Measurements from ENCODE around the gene SEPTIN11.
A peak's percentile ranks its signal among the peaks of the same experiment; 100 is the strongest.

SEPTIN11 gene

GRCh38 chr4:76948443-76949275 lies 893 bp upstream of the SEPTIN11 start:
- peak; percentile 51; the same call in 1 of the 2 replicates for TF ChIP-seq EGR1 (IDR thresholded peaks at IDR 0.05)
- TF ChIP-seq RAD21 (IDR thresholded peaks at IDR 0.05; ENCODE audit: low read depth): no peak

- TF ChIP-seq ZBTB7A (IDR thresholded peaks at IDR 0.05; ENCODE audit: low read depth): no peak
- no peak for TF ChIP-seq CREB1 (IDR thresholded peaks at IDR 0.05; ENCODE audit: low read depth)
- TF ChIP-seq TAF1 (IDR thresholded peaks at IDR 0.05; ENCODE audit: low read depth): no peak
- TF ChIP-seq MAX (IDR thresholded peaks at IDR 0.05): 0 out of 2 replicates have a peak, but pooled peaks have one; percentile 6
- peak; percentile 1; the same call in 1 of the 2 replicates for TF ChIP-seq USF1 (IDR thresholded peaks at IDR 0.05)
- no peak for TF ChIP-seq RAD21 (IDR thresholded peaks at IDR 0.05; ENCODE audit: low read depth)
- peak; percentile 10; the same call in 1 of the 2 replicates for TF ChIP-seq EP300 (IDR thresholded peaks at IDR 0.05; ENCODE audit: borderline replicate concordance)
These were observed 752 bp downstream of the SEPTIN11 start for GRCh38 chr4:76950052-76950955.

GRCh38 chr4:76950956-76951671 lies 1.6 kb downstream of the SEPTIN11 start:
- no peak for TF ChIP-seq EGR1 (IDR thresholded peaks at IDR 0.05)
- TF ChIP-seq MAX (IDR thresholded peaks at IDR 0.05): no peak
- TF ChIP-seq YY1 (IDR thresholded peaks at IDR 0.05; ENCODE audit: low read depth): no peak
- no peak for TF ChIP-seq CEBPB (IDR thresholded peaks at IDR 0.05)
- no peak for TF ChIP-seq TEAD4 (IDR thresholded peaks at IDR 0.05)
- no peak for TF ChIP-seq TCF12 (IDR thresholded peaks at IDR 0.05; ENCODE audit: low read depth)
- no peak for TF ChIP-seq FOXM1 (IDR thresholded peaks at IDR 0.05; ENCODE audit: borderline replicate concordance, low read depth)
- TF ChIP-seq CREB1 (IDR thresholded peaks at IDR 0.05; ENCODE audit: low read depth): no peak
- TF ChIP-seq USF1 (IDR thresholded peaks at IDR 0.05): no peak
- no peak for TF ChIP-seq TAF1 (IDR thresholded peaks at IDR 0.05; ENCODE audit: low read depth)
- no peak for TF ChIP-seq ZBTB7A (IDR thresholded peaks at IDR 0.05; ENCODE audit: low read depth)
- no peak for TF ChIP-seq RAD21 (IDR thresholded peaks at IDR 0.05; ENCODE audit: low read depth)
- no peak for TF ChIP-seq NFIC (IDR thresholded peaks at IDR 0.05)
- no peak for TF ChIP-seq EP300 (IDR thresholded peaks at IDR 0.05; ENCODE audit: borderline replicate concordance)
- no peak for TF ChIP-seq REST (IDR thresholded peaks at IDR 0.05; ENCODE audit: low read depth)

GRCh38 chr4:76951672-76952010 lies 2.1 kb downstream of the SEPTIN11 start:
- TF ChIP-seq TEAD4 (IDR thresholded peaks at IDR 0.05): no peak
- TF ChIP-seq REST (IDR thresholded peaks at IDR 0.05; ENCODE audit: low read depth): no peak
- no peak for TF ChIP-seq CREB1 (IDR thresholded peaks at IDR 0.05; ENCODE audit: low read depth)
- no peak for TF ChIP-seq CEBPB (IDR thresholded peaks at IDR 0.05)
- TF ChIP-seq NFIC (IDR thresholded peaks at IDR 0.05): no peak

- TF ChIP-seq TEAD4 (IDR thresholded peaks at IDR 0.05) (no peak), TCF12 (IDR thresholded peaks at IDR 0.05; ENCODE audit: low read depth) (no peak), RAD21 (IDR thresholded peaks at IDR 0.05; ENCODE audit: low read depth) (no peak), ZBTB7A (IDR thresholded peaks at IDR 0.05; ENCODE audit: low read depth) (no peak), REST (IDR thresholded peaks at IDR 0.05; ENCODE audit: low read depth) (no peak), YY1 (IDR thresholded peaks at IDR 0.05; ENCODE audit: low read depth) (no peak), NFIC (IDR thresholded peaks at IDR 0.05) (no peak), EGR1 (IDR thresholded peaks at IDR 0.05) (no peak), CREB1 (IDR thresholded peaks at IDR 0.05; ENCODE audit: low read depth) (no peak), FOXM1 (IDR thresholded peaks at IDR 0.05; ENCODE audit: borderline replicate concordance, low read depth) (no peak), MAX (IDR thresholded peaks at IDR 0.05) (no peak), CEBPB (IDR thresholded peaks at IDR 0.05) (no peak), USF1 (IDR thresholded peaks at IDR 0.05) (no peak), EP300 (IDR thresholded peaks at IDR 0.05; ENCODE audit: borderline replicate concordance) (no peak), TAF1 (IDR thresholded peaks at IDR 0.05; ENCODE audit: low read depth) (no peak)
These were observed 2.5 kb downstream of the SEPTIN11 start for GRCh38 chr4:76952071-76952470.
